Right lobe of liver (tissue), 4 donors: ENCODE measurements around the gene PCDHGB7.
A peak's percentile ranks its signal among the peaks of the same experiment; 100 is the strongest.
"Not testable (repeated sequence)": the region's sequence is repeated elsewhere in the genome, so short reads cannot be mapped to it uniquely, and the experiment has no call there.

Source experiments
- CTCF ChIP-seq, 4 donors: fragments of 200-600 bp in 3 of 4; fragments of 450-650 bp in 1 of 4; IDR thresholded peaks; one replicate each; pipeline versions ENCODE4 v1.5.1 to v1.8.0; 2016 to 2022; ENCODE audit warnings: antibody characterized with exemption in 4 of 4, mild to moderate bottlenecking in 2 of 4
- POLR2A ChIP-seq: fragments of 450-650 bp; IDR thresholded peaks from one replicate; pipeline ENCODE4 v1.6.1; 2017; ENCODE audit warnings: antibody characterized with exemption, mild to moderate bottlenecking
- donor health status: DM: no; HTN: no; CAD: no.
- donor health status: DM: no; HTN: no; CAD: no.
- donor health status: DM: no; HTN: yes; CAD: no.

DNA sequence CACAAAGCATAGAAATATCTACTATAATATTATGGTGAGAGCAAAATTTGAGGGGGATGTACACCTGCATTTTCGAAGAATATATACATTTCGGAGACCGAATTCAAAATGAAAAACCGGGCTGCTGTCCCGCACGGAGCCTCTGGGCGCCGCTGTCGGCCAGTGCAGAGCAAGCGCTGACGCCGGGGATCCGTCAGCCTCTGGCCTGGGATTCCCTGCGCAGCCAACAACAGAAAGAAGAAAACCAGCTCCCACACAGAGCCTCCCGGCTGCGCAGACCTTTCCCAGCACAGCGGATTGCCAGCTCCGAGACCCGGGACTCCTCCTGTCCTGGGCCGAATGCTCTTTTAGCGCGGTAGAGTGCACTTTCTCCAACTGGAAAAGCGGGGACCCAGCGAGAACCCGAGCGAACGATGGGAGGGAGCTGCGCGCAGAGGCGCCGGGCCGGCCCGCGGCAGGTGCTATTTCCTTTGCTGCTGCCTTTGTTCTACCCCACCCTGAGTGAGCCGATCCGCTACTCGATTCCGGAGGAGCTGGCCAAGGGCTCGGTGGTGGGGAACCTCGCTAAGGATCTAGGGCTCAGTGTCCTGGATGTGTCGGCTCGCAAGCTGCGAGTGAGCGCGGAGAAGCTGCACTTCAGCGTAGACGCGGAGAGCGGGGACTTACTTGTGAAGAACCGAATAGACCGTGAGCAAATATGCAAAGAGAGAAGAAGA, 9.5 kb upstream of the PCDHGB7 start, which contains the start of gene PCDHGB6:
- TF ChIP-seq POLR2A, result not testable (repeated sequence)
- TF ChIP-seq CTCF (IDR thresholded peaks at IDR 0.05), result peak; percentile 51 to 62 (median 53)
